ENCODE results near the gene CAMK1D. TPM values are rescaled to one million over a fixed set of nuclear protein-coding genes. Genes with fewer than 3 reads are reported as not detected.
"Not testable (repeated sequence)": the region's sequence is repeated elsewhere in the genome, so short reads cannot be mapped to it uniquely, and the experiment has no call there.

The CAMK1D gene
- total RNA-seq, 1 donor from 2014 or later = 8.9 TPM

DNA sequence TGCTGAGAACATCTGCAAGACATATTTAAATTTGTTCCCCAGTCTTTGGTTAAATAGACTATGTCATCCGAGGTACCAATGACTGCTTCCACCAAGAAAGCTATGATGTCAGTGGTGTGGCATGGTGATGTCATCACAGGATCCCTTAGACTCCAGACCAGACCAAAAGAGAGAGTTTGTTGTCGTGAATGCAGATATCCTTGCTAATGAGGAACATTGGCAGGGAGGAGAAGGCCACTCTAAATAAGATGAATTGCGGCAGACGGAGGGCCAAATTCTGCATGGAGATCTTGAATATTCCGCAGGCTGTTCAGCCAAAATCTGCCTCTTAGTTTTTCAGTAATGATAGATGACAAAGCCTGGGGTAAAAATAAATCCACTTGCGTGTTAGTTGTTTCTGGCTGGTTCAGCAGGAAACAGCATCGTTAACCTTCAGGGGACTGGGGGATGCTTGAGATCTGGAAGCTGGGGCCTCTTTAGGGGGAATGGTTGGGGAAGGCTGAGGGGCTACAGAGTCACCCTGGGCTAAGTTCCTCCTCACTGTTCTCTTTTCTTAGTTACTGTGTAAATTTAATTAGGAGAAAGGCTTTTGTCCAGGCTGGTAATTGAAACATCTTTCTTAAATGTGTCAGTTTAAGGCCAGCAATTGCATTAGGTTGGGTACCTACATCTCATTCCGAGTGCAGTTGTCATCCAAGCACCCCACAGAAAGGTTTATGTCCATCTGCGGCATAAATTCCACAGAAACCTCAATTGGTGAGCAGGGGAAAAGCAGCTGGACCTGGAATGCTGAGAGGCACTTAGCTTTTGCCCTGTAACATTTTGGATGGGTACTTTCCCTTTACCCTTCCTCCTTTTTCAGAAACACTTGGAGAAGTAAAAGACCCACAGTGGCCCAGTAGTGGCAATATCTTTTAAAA is 11.6 kb upstream of the CAMK1D start:
- intact Hi-C loops (cut with micrococcal nuclease) = no loop called here
- DNase-seq (no peak), ATAC-seq (no peak)

- ATAC-seq = no peak
- intact Hi-C loops (cut with micrococcal nuclease) = no loop called here
- no peak for DNase-seq
Measured at GRCh38 chr10:12338981-12339380, 10.4 kb upstream of the CAMK1D start.

DNA sequence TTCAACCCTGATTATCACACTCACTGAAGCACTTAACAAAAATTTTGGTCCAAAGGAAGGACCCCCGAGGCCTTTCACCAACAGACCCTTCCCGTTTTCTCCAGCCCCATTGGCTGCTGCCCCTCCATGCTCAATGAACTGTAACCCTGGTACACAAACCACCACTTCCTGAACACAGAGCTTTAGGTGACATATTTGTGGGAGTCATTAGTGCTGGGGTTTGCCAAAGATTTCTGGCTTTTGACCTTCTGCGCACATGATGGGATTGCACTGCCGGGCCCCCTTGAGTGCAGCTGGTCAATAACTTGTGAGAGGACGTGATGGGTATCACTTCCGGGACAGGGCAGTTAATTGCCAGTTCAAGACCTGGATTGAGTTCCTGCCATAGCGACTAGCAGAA is 9.0 kb upstream of the CAMK1D start:
- intact Hi-C loops (cut with micrococcal nuclease) = no loop called here
- ATAC-seq (no peak), DNase-seq (no peak)

DNA sequence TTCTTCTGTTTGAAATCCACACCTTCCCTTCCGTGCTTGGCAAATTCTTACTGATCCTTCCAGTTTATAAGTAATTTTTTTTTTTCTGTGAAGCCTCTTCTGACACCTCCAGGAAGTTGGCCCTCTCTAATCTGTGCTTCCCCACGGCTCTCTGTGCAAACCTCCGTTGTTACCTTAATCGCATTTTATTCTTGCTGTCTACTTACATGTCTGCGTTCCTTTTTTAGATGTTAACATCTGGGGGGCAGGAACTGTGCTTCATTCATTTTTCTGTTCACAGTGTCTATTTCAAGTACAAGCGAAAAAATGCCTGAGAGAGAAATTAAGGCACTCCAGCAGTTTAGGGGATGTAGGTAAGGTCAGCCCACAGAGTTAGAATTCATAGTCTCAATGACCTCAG is 8.4 kb upstream of the CAMK1D start:
- ATAC-seq (no peak), DNase-seq (no peak)
- intact Hi-C loops (cut with micrococcal nuclease) = no loop called here

- intact Hi-C loops (cut with micrococcal nuclease) = no loop called here
- no peak for ATAC-seq
- no peak for DNase-seq
Measured at GRCh38 chr10:12341526-12341925, 7.8 kb upstream of the CAMK1D start.

- no peak for DNase-seq
- intact Hi-C loops (cut with micrococcal nuclease) = no loop called here
- ATAC-seq = no peak
Measured at GRCh38 chr10:12344375-12345110, 4.8 kb upstream of the CAMK1D start.

DNA sequence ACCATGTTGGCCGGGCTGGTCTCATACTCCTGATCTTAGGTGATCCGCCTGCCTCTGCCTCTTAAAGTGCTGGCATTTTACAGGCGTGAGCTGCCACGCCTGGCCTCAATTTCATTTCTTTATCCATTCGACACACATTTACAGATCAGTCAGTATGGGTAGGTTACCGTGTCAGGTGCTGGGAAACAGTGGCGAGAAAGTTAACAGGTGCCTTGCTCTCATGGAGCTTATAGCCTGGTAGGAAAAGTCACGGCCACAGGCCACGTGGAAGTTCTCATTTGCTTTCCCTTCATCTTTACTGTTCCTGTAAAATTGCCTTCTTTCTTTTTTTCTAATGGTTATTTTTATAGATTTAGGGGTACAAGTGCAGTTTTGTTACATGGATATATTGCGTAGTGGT is 2.6 kb upstream of the CAMK1D start:
- intact Hi-C loops (cut with micrococcal nuclease) = no loop called here
- no peak for DNase-seq
- ATAC-seq = no peak

GRCh38 chr10:12348294-12348869 is 965 bp upstream of the CAMK1D start:
- no peak for DNase-seq
- ATAC-seq = peak; percentile 3
- intact Hi-C loops (cut with micrococcal nuclease) = no loop called here

DNA sequence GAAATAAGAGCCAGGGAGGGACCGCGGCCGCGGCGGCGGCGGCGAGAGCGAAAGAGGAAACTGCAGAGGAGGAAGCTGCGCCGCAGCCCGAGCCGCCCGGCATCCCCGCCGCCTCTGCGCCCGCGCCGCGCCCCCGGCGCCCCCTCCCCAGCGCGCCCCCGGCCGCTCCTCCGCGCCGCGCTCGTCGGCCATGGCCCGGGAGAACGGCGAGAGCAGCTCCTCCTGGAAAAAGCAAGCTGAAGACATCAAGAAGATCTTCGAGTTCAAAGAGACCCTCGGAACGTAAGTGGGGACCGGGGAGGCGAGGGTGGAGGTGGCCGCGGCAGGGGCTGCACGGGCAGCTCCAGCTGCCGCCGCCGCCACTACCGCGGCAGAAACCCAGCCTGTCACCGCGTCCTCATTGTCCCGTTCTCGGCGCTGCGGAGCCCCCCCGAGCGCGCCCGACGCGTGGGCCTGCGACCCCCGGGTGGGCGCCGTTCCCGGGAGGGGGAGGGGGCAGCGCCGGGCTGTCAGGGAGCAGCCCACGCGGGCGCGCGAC is 351 bp downstream of the CAMK1D start:
- DNase-seq (peak; percentile 29), ATAC-seq (no peak)
- intact Hi-C loops (cut with micrococcal nuclease) = no loop called here

GRCh38 chr10:12350167-12350872 is 973 bp downstream of the CAMK1D start:
- ATAC-seq (peak; percentile 44), DNase-seq (peak; percentile 58)
- intact Hi-C loops (cut with micrococcal nuclease) = no loop called here

DNA sequence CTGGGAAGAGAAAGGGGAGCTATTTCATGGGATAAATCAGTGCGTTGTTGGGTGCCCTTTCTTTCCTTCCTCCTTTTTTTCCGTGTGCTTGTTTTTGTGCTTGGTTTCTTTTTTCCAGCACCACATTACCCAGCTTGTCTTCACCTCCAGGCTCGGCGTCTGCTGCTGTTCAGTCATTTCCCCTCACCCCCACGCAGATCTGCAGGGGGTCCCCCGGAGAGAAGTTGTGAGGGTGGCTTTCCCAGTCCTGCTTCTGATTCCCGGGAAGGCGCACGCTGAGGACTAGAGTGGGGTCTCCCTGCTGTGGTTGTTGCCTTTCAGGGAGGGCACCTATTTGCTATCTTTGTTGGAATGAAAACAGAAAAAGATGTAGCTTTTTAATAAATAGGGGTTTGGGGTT is 1.6 kb downstream of the CAMK1D start:
- intact Hi-C loops (cut with micrococcal nuclease) = no loop called here
- DNase-seq (no peak), ATAC-seq (no peak)

GRCh38 chr10:12351447-12351846 is 2.1 kb downstream of the CAMK1D start:
- intact Hi-C loops (cut with micrococcal nuclease) = no loop called here
- peak; percentile 30 for DNase-seq

GRCh38 chr10:12351889-12352288 is 2.5 kb downstream of the CAMK1D start:
- DNase-seq = no peak
- no peak for ATAC-seq
- intact Hi-C loops (cut with micrococcal nuclease) = no loop called here

More at GRCh38 chr10:12351447-12351846, 2.1 kb downstream of the CAMK1D start:
- no peak for ATAC-seq

- intact Hi-C loops (cut with micrococcal nuclease) = no loop called here
- DNase-seq (no peak), ATAC-seq (no peak)
Measured at GRCh38 chr10:12353399-12354242, 4.3 kb downstream of the CAMK1D start.

DNA sequence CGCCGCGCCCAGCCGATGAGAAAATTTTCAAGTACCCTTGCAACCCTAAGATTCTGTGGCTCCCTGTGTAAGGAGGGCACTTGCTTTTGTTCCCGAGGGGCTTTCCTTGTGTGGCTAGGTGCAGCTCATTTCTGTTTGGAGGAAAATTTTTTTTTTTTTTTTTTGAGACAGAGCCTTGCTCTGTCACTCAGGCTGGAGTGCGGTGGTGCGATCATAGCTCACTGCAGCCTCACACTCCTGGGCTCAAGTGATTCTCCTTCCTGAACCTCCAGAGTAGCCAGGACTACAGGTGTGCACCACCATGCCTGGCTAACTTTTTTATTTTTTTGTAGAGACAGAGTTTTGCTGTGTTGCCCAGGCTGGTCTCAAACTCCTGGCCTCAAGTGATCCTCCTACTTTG is 5.3 kb downstream of the CAMK1D start:
- ATAC-seq; DNase-seq; intact Hi-C loops (cut with micrococcal nuclease): not testable (repeated sequence)

DNA sequence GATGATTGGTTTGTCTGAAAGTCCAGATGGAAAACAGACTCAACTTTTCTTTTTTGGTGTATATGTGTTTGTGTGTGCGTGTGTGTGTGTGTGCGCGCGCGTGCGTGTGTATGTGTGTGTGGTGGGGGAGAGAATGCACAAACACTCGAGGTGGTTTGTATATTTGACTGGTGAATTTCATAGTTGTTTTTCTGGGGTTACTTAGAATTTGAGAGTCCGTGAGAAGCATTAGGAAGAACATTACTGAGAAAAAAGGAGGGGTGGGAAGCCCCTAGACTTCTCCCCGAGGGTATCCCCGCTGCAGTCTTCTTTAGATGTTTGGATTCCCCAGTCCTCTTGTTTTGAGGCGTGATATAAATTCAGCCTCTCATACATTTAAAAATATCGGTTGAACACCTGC is 6.0 kb downstream of the CAMK1D start:
- no peak for ATAC-seq
- intact Hi-C loops (cut with micrococcal nuclease) = no loop called here
- no peak for DNase-seq

DNA sequence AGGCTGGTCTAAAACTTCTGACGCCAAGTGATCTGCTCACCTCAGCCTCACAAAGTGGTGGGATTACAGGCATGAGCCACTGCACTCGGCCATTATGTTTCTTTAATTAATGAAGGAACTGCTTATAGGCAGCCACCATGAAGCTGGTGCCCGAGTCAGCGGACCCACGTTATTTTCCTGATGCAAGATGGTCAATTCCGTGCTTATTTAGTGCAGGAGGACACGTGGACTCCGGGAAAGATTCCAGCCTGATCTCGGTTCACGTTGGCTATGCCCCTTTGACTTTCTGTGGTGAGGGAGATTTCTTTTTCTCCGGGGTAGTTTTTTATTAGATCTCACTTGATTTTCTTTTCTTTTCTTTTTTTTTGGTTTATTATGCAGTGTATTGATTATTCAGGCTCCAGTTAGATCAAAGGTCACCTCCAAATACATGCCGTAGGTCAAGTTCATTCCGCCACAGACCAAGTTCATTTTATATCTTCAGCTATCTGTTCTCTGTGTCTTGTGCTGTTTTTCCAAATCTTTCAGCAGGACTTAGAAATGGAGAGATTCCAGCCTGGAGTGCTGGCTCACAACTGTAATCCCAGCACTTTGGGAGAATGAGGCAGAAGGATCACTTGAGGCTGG is 8.3 kb downstream of the CAMK1D start:
- ATAC-seq (no peak), DNase-seq (no peak)
- intact Hi-C loops (cut with micrococcal nuclease) = no loop called here

Measured in left ventricle myocardium superior (tissue), 1 donor.